Esophagus muscularis mucosa (tissue), 4 donors: ENCODE results near the gene HSPA1L. TPM values are rescaled to one million over a fixed set of nuclear protein-coding genes. Genes with fewer than 3 reads are reported as not detected.

Source experiments
- DNase-seq: peaks from one replicate; pipeline ENCODE4 v3.0.0-alpha.2; 2017; ENCODE audit errors: extremely low spot score
- H3K27ac ChIP-seq, 4 donors: fragments of 200-600 bp; sonication (generic); replicated peaks in 1 of 4; 1 replicate in 3 of 4; 2 replicates in 1 of 4; pipeline ENCODE4 v1.5.1; 2016 to 2019; ENCODE audit warnings: mild to moderate bottlenecking in 1 of 4
- H3K27me3 ChIP-seq, 4 donors: fragments of 200-600 bp; sonication (generic); one replicate each; pipeline versions ENCODE4 v1.5.1 to v1.6.0; 2016 to 2019
- H3K36me3 ChIP-seq, 4 donors: fragments of 200-600 bp; sonication (generic); one replicate each; pipeline ENCODE4 v1.5.1; 2016 to 2019
- H3K4me1 ChIP-seq, 4 donors: fragments of 200-600 bp; sonication (generic); one replicate each; pipeline ENCODE4 v1.5.1; 2016 to 2019
- H3K4me3 ChIP-seq, 4 donors: fragments of 200-600 bp; sonication (generic); 1 replicate in 2 of 4; 2 replicates in 2 of 4; pipeline ENCODE4 v1.5.1; 2016 to 2019; ENCODE audit warnings: mild to moderate bottlenecking in 4 of 4, moderate library complexity in 1 of 4
- H3K9me3 ChIP-seq, 4 donors: fragments of 200-600 bp; sonication (generic); 1 replicate in 3 of 4; 2 replicates in 1 of 4; pipeline ENCODE4 v1.5.1; 2016 to 2019
- CTCF ChIP-seq, 3 experiments: fragments of 200-600 bp in 2 of 3; fragments of 450-650 bp in 1 of 3; sonication (generic) in 2 of 3; IDR thresholded peaks; one replicate each; pipeline ENCODE4 v1.5.1; 2017 to 2019; ENCODE audit warnings: antibody characterized with exemption in 3 of 3, mild to moderate bottlenecking in 2 of 3, moderate library complexity in 1 of 3
- EP300 ChIP-seq: sonication (generic); formaldehyde crosslinking; IDR thresholded peaks from one replicate; pipeline ENCODE4 v1.6.1; 2017; ENCODE audit warnings: antibody characterized with exemption
- POLR2A ChIP-seq: fragments of 450-650 bp; IDR thresholded peaks from one replicate; pipeline ENCODE4 v1.6.1; 2017; ENCODE audit warnings: antibody characterized with exemption, moderate library complexity, mild to moderate bottlenecking, low read depth
- POLR2AphosphoS5 ChIP-seq, 2 donors: sonication (generic); formaldehyde crosslinking; IDR thresholded peaks; one replicate each; pipeline ENCODE4 v1.6.1; 2017; ENCODE audit warnings: antibody characterized with exemption in 2 of 2
- WGBS: methylation state at CpG from one replicate; pipeline ENCODE4 v1.1.5; 2018; 5-methylcytosine and 5-hydroxymethylcytosine counted together
- intact Hi-C: fragments of 100-400 bp; cut with DNase I; formaldehyde crosslinking; loops from one replicate; pipeline ENCODE4 v1.15.1; 2023
- total RNA-seq, 4 donors: library from RNA; depleted of rRNA; stranded (reverse); fragments of >200 nt; gene quantifications; one replicate each; pipeline versions ENCODE4 v1.1.0 to v1.2.1, GENCODE V29; 2016

Gene HSPA1L
- total RNA-seq, 4 donors from 2014 or later, result 1.2 to 3.7 (median 2.6) TPM

DNA sequence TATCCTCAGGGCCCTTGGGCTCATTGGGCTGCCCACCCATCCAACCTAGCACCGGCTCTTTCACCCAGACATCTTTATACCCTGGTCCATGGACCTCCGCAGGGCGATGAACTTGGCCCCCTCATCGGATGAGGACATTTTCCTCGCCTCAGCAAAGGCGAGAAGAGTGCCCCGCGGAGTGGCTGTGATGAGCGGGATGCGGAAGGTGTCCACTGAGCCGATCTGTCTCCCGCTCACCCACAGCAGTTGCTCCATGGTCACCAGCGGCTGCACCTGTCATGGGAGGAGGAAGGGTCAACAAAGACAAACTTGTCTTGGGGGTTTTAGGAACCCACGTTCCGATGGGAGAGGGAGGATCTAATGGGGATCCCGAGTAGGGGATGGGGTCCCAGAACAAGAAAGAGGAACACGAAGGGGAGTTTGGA is 46.8 kb upstream of the HSPA1L start:
- no peak for DNase-seq
- peaks cover 15 to 43% (median 41%) of the 10 kb centered on the region in 4 donors for H3K36me3 ChIP-seq
- H3K27me3 ChIP-seq, result no peaks in the 10 kb centered on the region
- 32% methylated on average over 10 of the region's 17 CpGs for WGBS
- no peaks in the 10 kb centered on the region for H3K9me3 ChIP-seq
- intact Hi-C loops, result loop anchor here (10.0 kb wide), 1 partner anchor 177 kb away; the partner anchor contains the start of gene LY6G5C
- TF ChIP-seq POLR2AphosphoS5 (IDR thresholded peaks at IDR 0.05) (no peak), EP300 (no peak), POLR2A (no peak), CTCF (IDR thresholded peaks at IDR 0.05) (no peak)
- peaks cover 20 to 35% (median 27%) of the 10 kb centered on the region in 4 donors for H3K4me1 ChIP-seq
- H3K27ac ChIP-seq, result peak overlapping the region; percentile 86 to 95 (median 91)
- peak overlapping the region; percentile 76 to 92 (median 84) for H3K4me3 ChIP-seq

DNA sequence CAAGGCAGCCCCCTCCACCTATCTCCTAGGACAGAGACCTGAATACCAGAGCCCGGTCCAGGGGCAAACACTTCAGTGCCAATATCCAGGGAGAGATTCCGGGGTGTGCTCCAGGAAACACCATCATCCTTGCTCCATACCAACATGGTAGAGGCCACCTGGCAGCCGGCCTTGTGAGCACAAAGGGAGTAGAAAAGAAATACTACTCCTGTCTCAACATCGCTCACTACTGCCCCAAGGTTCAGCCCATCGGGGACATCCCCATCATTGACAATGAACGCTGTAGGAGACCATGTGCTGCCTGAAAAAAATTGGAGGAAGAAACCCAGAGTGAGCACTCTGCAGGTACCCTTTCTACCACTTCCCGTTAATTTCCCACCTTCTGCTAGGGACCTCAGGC is 46.1 kb upstream of the HSPA1L start:
- DNase-seq, result no peak
- Histone ChIP-seq H3K36me3 (peaks cover 15 to 48% (median 43%) of the 10 kb centered on the region in 4 donors), H3K27ac (no peak overlapping the region), H3K27me3 (no peaks in the 10 kb centered on the region), H3K4me3 (no peak overlapping the region), H3K4me1 (peaks cover 20 to 35% (median 27%) of the 10 kb centered on the region in 4 donors), H3K9me3 (no peaks in the 10 kb centered on the region)
- intact Hi-C loops, result loop anchor here (10.0 kb wide), 1 partner anchor 176 kb away; the partner anchor contains the start of gene LY6G5C
- TF ChIP-seq EP300 (no peak), POLR2AphosphoS5 (IDR thresholded peaks at IDR 0.05) (no peak), POLR2A (no peak), CTCF (IDR thresholded peaks at IDR 0.05) (no peak)
- 90% methylated on average over 6 of the region's 7 CpGs for WGBS

GRCh38 chr6:31860349-31860748 is 45.3 kb upstream of the HSPA1L start:
- TF ChIP-seq POLR2AphosphoS5 (IDR thresholded peaks at IDR 0.05) (no peak), CTCF (IDR thresholded peaks at IDR 0.05) (no peak), EP300 (no peak), POLR2A (no peak)
- H3K36me3 ChIP-seq, result peaks cover 15 to 48% (median 43%) of the 10 kb centered on the region in 4 donors
- intact Hi-C loops, result loop anchor here (10.0 kb wide), 1 partner anchor 176 kb away; the partner anchor contains the start of gene LY6G5C
- H3K4me1 ChIP-seq, result peaks cover 20 to 35% (median 27%) of the 10 kb centered on the region in 4 donors
- no peaks in the 10 kb centered on the region for H3K9me3 ChIP-seq
- WGBS, result 94% methylated on average over 13 of the region's 13 CpGs
- no peak overlapping the region for H3K27ac ChIP-seq
- H3K4me3 ChIP-seq, result no peak overlapping the region
- no peak for DNase-seq
- no peaks in the 10 kb centered on the region for H3K27me3 ChIP-seq

DNA sequence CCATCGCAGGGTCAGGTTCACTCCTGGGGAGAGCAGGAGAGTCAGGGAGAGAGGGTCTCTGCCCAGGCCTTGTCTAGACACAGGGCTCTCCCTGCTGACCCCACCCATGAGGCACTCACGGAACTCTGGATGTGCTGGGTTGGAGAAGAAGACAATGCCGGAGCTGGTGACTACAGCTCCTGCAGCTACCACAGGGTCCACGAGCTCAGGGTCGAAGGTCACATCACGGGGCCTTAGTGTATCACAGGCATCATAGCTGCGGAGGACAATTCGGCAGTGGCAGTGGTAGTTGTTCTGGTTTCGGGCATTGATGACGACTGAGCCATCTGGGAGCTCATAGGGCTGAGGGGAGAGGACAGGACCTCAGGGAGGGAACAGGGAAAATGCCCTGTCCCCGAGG is 44.8 kb upstream of the HSPA1L start:
- Histone ChIP-seq H3K4me3 (no peak overlapping the region), H3K4me1 (peaks cover 20 to 35% (median 27%) of the 10 kb centered on the region in 4 donors), H3K36me3 (peaks cover 15 to 48% (median 43%) of the 10 kb centered on the region in 4 donors), H3K27me3 (no peaks in the 10 kb centered on the region), H3K27ac (no peak overlapping the region), H3K9me3 (no peaks in the 10 kb centered on the region)
- intact Hi-C loops, result loop anchor here (10.0 kb wide), 1 partner anchor 175 kb away; the partner anchor contains the start of gene LY6G5C
- TF ChIP-seq EP300 (no peak), CTCF (IDR thresholded peaks at IDR 0.05) (no peak), POLR2A (no peak), POLR2AphosphoS5 (IDR thresholded peaks at IDR 0.05) (no peak)
- DNase-seq, result no peak
- 84% methylated on average over 2 of the region's 11 CpGs for WGBS
